GM12878 (cell line): ENCODE measurements around the gene LDLRAD4. TPM values are rescaled to one million over a fixed set of nuclear protein-coding genes. Genes with fewer than 3 reads are reported as not detected.

Experiments
- CBX3 ChIP-seq: fragments of 200-600 bp; sonication (generic); IDR thresholded peaks from 2 replicates; pipeline ENCODE4 v1.6.1; 2016; ENCODE audit warnings: low read depth, borderline replicate concordance
- RUNX3 ChIP-seq: IDR thresholded peaks from 2 replicates; pipeline ENCODE4 v1.6.1; 2012; ENCODE audit warnings: low read length, inconsistent platforms
- SREBF1 ChIP-seq: IDR thresholded peaks from 2 replicates; pipeline ENCODE4 v1.6.1; 2012; ENCODE audit warnings: mild to moderate bottlenecking, low read length
- polyA plus RNA-seq, 11 experiments: library from polyadenylated mRNA; depleted of rRNA in 4 of 11; unstranded in 6 of 11; stranded (reverse) in 5 of 11; fragments of >200 nt; fragmentation: Nextera tagmentation in 4 of 11; fragmentation: Illumina TruSeq in 1 of 11; extraction: Ambion mirVana in 4 of 11; extraction: Trizol in 1 of 11; gene quantifications; 1 replicate in 1 of 11; 2 replicates in 10 of 11; pipeline versions ENCODE4 v1.2.1 to v1.2.3, GENCODE V29; 2011 to 2016; ENCODE audit warnings: inconsistent platforms in 2 of 11, missing spikeins in 2 of 11, low read depth in 1 of 11
- total RNA-seq, 4 experiments: library from RNA; depleted of rRNA in 3 of 4; stranded (reverse); fragments of >200 nt in 3 of 4; fragmentation: Illumina TruSeq in 1 of 4; extraction: Trizol in 1 of 4; gene quantifications; 2 replicates each; pipeline versions ENCODE4 v1.2.1 to v1.2.3, GENCODE V29; 2013 to 2021
- TF ChIP-seq, protein P1 (sequence below): IDR thresholded peaks from 2 replicates; pipeline ENCODE4 v1.6.1; 2012; ENCODE audit warnings: low read depth, low read length, improper control_type of control experiment
- TF ChIP-seq, protein P2 (sequence below): fragments of 450-650 bp; formaldehyde crosslinking; IDR thresholded peaks from 2 replicates; pipeline ENCODE4 v1.5.0; 2022; ENCODE audit warnings: mild to moderate bottlenecking, missing genetic modification characterization
- TF ChIP-seq, protein P3 (sequence below): fragments of 450-650 bp; formaldehyde crosslinking; IDR thresholded peaks from 2 replicates; pipeline ENCODE4 v1.4.0; 2022; ENCODE audit warnings: mild to moderate bottlenecking, moderate library complexity

LDLRAD4 gene
- total and polyA plus RNA-seq, 10 of the 15 experiments (the other 5 are each of a cell fraction or from before 2014, with no cell fraction given) = 2.7 to 16.8 (median 11.2) TPM

DNA sequence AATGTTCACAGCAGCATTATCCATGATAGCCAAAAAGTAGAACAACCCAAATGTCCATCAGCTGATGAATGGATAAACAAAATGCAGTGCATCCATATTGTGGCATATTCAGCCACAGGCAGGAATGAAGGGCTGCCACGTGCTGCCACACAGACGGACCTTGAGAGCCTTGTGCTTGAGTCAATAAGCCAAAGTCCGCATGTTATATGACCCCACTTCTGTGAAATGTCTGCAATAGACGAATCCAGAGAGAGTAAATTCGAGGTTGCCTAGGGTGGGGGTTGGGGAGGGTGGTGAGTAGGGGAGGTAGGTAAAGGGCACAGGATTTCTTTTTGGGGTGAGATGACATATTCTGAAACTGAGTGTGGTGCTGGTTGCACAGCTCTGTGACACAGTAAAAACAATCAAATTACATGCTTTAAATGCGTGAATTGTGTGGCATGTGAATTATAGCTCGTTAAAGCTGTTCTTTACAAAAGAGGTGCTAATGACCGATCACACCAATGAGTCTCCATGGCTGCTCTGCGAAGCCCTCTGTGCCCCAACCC is 38.9 kb upstream of the LDLRAD4 start (continued):
- TF ChIP-seq RUNX3 = no peak
- TF ChIP-seq, protein P1, sequence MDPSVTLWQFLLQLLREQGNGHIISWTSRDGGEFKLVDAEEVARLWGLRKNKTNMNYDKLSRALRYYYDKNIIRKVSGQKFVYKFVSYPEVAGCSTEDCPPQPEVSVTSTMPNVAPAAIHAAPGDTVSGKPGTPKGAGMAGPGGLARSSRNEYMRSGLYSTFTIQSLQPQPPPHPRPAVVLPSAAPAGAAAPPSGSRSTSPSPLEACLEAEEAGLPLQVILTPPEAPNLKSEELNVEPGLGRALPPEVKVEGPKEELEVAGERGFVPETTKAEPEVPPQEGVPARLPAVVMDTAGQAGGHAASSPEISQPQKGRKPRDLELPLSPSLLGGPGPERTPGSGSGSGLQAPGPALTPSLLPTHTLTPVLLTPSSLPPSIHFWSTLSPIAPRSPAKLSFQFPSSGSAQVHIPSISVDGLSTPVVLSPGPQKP = no peak
- TF ChIP-seq, protein P2, sequence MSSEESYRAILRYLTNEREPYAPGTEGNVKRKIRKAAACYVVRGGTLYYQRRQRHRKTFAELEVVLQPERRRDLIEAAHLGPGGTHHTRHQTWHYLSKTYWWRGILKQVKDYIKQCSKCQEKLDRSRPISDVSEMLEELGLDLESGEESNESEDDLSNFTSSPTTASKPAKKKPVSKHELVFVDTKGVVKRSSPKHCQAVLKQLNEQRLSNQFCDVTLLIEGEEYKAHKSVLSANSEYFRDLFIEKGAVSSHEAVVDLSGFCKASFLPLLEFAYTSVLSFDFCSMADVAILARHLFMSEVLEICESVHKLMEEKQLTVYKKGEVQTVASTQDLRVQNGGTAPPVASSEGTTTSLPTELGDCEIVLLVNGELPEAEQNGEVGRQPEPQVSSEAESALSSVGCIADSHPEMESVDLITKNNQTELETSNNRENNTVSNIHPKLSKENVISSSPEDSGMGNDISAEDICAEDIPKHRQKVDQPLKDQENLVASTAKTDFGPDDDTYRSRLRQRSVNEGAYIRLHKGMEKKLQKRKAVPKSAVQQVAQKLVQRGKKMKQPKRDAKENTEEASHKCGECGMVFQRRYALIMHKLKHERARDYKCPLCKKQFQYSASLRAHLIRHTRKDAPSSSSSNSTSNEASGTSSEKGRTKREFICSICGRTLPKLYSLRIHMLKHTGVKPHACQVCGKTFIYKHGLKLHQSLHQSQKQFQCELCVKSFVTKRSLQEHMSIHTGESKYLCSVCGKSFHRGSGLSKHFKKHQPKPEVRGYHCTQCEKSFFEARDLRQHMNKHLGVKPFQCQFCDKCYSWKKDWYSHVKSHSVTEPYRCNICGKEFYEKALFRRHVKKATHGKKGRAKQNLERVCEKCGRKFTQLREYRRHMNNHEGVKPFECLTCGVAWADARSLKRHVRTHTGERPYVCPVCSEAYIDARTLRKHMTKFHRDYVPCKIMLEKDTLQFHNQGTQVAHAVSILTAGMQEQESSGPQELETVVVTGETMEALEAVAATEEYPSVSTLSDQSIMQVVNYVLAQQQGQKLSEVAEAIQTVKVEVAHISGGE (CRISPR knock-in tag) = no peak
- no peak for TF ChIP-seq SREBF1
- TF ChIP-seq, protein P3, sequence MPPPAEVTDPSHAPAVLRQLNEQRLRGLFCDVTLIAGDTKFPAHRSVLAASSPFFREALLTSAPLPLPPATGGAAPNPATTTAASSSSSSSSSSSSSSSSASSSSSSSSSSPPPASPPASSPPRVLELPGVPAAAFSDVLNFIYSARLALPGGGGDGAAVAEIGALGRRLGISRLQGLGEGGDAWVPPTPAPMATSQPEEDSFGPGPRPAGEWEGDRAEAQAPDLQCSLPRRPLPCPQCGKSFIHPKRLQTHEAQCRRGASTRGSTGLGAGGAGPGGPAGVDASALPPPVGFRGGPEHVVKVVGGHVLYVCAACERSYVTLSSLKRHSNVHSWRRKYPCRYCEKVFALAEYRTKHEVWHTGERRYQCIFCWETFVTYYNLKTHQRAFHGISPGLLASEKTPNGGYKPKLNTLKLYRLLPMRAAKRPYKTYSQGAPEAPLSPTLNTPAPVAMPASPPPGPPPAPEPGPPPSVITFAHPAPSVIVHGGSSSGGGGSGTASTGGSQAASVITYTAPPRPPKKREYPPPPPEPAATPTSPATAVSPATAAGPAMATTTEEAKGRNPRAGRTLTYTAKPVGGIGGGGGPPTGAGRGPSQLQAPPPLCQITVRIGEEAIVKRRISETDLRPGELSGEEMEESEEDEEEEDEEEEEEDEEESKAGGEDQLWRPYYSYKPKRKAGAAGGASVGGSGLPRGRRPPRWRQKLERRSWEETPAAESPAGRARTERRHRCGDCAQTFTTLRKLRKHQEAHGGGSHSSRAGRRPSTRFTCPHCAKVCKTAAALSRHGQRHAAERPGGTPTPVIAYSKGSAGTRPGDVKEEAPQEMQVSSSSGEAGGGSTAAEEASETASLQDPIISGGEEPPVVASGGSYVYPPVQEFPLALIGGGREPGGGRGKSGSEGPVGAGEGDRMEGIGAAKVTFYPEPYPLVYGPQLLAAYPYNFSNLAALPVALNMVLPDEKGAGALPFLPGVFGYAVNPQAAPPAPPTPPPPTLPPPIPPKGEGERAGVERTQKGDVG (CRISPR knock-in tag) = no peak
- TF ChIP-seq CBX3 = no peak
